B cell (primary cell): Measurements from ENCODE around the gene CAMK2N1. TPM values are rescaled to one million over a fixed set of nuclear protein-coding genes. Genes with fewer than 3 reads are reported as not detected.

Experiments
- ATAC-seq: fragments of 200-7000 bp; cut with Tn5 transposase; one replicate; pipeline ENCODE4 v1.10.0; 2021; ENCODE audit warnings: low read depth, mild to moderate bottlenecking, moderate number of reproducible peaks, moderate library complexity
- CTCF ChIA-PET: fragments of 350-600 bp; sonication (Branson Sonifier 250); formaldehyde crosslinking; loops from one replicate; lab custom pipeline; 2021; ENCODE audit warnings: antibody characterized with exemption, inconsistent platforms; lab: Charles Lee
- POLR2A ChIA-PET: fragments of 350-600 bp; sonication (Branson Sonifier 250); formaldehyde crosslinking; loops from one replicate; lab custom pipeline; 2021; ENCODE audit warnings: antibody characterized with exemption; lab: Charles Lee
- DNase-seq: peaks from one replicate; pipeline ENCODE4 v3.0.0; 2013
- H2AFZ ChIP-seq: 2 replicates; pipeline ENCODE4 v1.6.1; 2012; ENCODE audit warnings: mild to moderate bottlenecking, low read depth, low read length; ENCODE audit not compliant: insufficient read depth, poor library complexity, severe bottlenecking
- H3K27ac ChIP-seq, 2 donors: 1 replicate in 1 of 2; 2 replicates in 1 of 2; pipeline ENCODE4 v1.5.1; 2012 to 2013; ENCODE audit warnings: low read length in 2 of 2, mild to moderate bottlenecking in 2 of 2, moderate library complexity in 1 of 2
- H3K27me3 ChIP-seq, 4 experiments: fragments of 200-600 bp in 1 of 4; sonication (generic) in 1 of 4; replicated peaks in 1 of 4; 1 replicate in 2 of 4; 2 replicates in 2 of 4; pipeline versions ENCODE4 v1.6.1 to v1.7.0; 2013 to 2016; ENCODE audit warnings: low read length in 3 of 4, mild to moderate bottlenecking in 2 of 4, mixed read lengths in 1 of 4, moderate library complexity in 1 of 4; ENCODE audit not compliant: insufficient read depth in 4 of 4, control insufficient read depth in 3 of 4; ENCODE audit errors: control extremely low read depth in 1 of 4
- H3K36me3 ChIP-seq, 2 experiments: replicated peaks in 1 of 2; 1 replicate in 1 of 2; 2 replicates in 1 of 2; pipeline versions ENCODE4 v1.6.1 to v1.7.1; 2013; ENCODE audit warnings: low read length in 1 of 2; ENCODE audit not compliant: insufficient read depth in 2 of 2, control insufficient read depth in 1 of 2; ENCODE audit errors: control extremely low read depth in 1 of 2, extremely low read depth in 1 of 2
- H3K4me1 ChIP-seq, 2 donors: fragments of 200-600 bp in 1 of 2; sonication (generic) in 1 of 2; 1 replicate in 1 of 2; 2 replicates in 1 of 2; pipeline versions ENCODE4 v1.5.1 to v1.6.1; 2013 to 2017; ENCODE audit warnings: low read length in 2 of 2; ENCODE audit not compliant: control insufficient read depth in 2 of 2, insufficient read depth in 2 of 2
- H3K4me2 ChIP-seq: replicated peaks from 2 replicates; pipeline ENCODE3; 2012; ENCODE audit warnings: mild to moderate bottlenecking, low read depth, low read length; ENCODE audit not compliant: poor library complexity, severe bottlenecking
- H3K4me3 ChIP-seq, 5 experiments: fragments of 200-600 bp in 1 of 5; sonication (generic) in 1 of 5; 1 replicate in 3 of 5; 2 replicates in 2 of 5; pipeline versions ENCODE4 v1.5.1 to v1.7.0; 2011 to 2016; ENCODE audit warnings: low read length in 4 of 5, mild to moderate bottlenecking in 4 of 5, low read depth in 2 of 5, control low read depth in 1 of 5, moderate library complexity in 1 of 5; ENCODE audit not compliant: insufficient read depth in 1 of 5; ENCODE audit errors: control extremely low read depth in 1 of 5, extremely low read depth in 1 of 5
- H3K79me2 ChIP-seq: fragments of 200-600 bp; sonication (generic); one replicate; pipeline ENCODE4 v1.6.0; 2016; ENCODE audit warnings: low read length; ENCODE audit not compliant: control insufficient read depth, insufficient read depth
- H3K9ac ChIP-seq: fragments of 200-600 bp; sonication (generic); 2 replicates; pipeline ENCODE4 v1.6.1; 2017; ENCODE audit warnings: mild to moderate bottlenecking, low read length, moderate library complexity
- H3K9me3 ChIP-seq, 3 donors: one replicate each; pipeline versions ENCODE4 v1.6.1 to v1.7.1; 2013; ENCODE audit warnings: low read length in 2 of 3; ENCODE audit not compliant: control insufficient read depth in 2 of 3, insufficient read depth in 1 of 3; ENCODE audit errors: control extremely low read depth in 1 of 3
- H4K20me1 ChIP-seq: 2 replicates; pipeline ENCODE4 v1.6.0; 2012; ENCODE audit warnings: mild to moderate bottlenecking, low read length; ENCODE audit not compliant: insufficient read depth, control insufficient read depth, poor library complexity, severe bottlenecking
- H3K27ac Mint-ChIP-seq: one replicate; pipeline ENCODE4 v1.8.0; 2021; ENCODE audit warnings: mixed read lengths
- H3K27me3 Mint-ChIP-seq: one replicate; pipeline ENCODE4 v1.8.0; 2021; ENCODE audit warnings: mixed read lengths
- H3K4me1 Mint-ChIP-seq: one replicate; pipeline ENCODE4 v1.8.0; 2021; ENCODE audit warnings: mixed read lengths
- H3K4me3 Mint-ChIP-seq: one replicate; pipeline ENCODE4 v1.8.0; 2021; ENCODE audit warnings: mixed read lengths
- H3K9me3 Mint-ChIP-seq: one replicate; pipeline ENCODE4 v1.8.0; 2022; ENCODE audit warnings: mixed read lengths; ENCODE audit not compliant: insufficient read depth
- CTCF ChIP-seq: fragments of 200-600 bp; IDR thresholded peaks from one replicate; pipeline ENCODE4 v1.8.0; 2022; ENCODE audit warnings: antibody characterized with exemption, mild to moderate bottlenecking
- EZH2 ChIP-seq: IDR thresholded peaks from 2 replicates; pipeline ENCODE4 v1.6.1; 2012; ENCODE audit warnings: borderline replicate concordance, low read depth, mild to moderate bottlenecking, moderate library complexity, low read length; ENCODE audit not compliant: insufficient read depth, poor library complexity, severe bottlenecking
- WGBS: methylation state at CpG from one replicate; pipeline ENCODE4 v1.1.5; 2013; ENCODE audit warnings: missing lambda C conversion rate; ENCODE audit not compliant: insufficient coverage; 5-methylcytosine and 5-hydroxymethylcytosine counted together
- intact Hi-C: fragments of 100-400 bp; cut with micrococcal nuclease; formaldehyde crosslinking; loops from one replicate; pipeline ENCODE4 v1.10.0; 2022
- polyA plus RNA-seq: library from polyadenylated mRNA; depleted of rRNA; stranded (reverse); fragments of >200 nt; gene quantifications from 2 replicates; pipeline ENCODE4 v1.2.3, GENCODE V29; 2012
- total RNA-seq, 2 donors: library from RNA; stranded (reverse); fragments of 120-200 nt in 1 of 2; gene quantifications; 1 replicate in 1 of 2; 2 replicates in 1 of 2; pipeline versions ENCODE4 v1.2.3 to v1.2.4, GENCODE V29; 2013 to 2022

CAMK2N1 gene
- total and polyA plus RNA-seq, 2 donors (not counting 1 experiment from before 2014, with no cell fraction given), result 0.49 to 6.0 TPM

- Histone ChIP-seq H2AFZ (no peak overlapping the region), H3K9me3 (peaks cover 0 to 11% (median 0%) of the 10 kb centered on the region in 3 donors), H4K20me1 (no peaks in the 10 kb centered on the region), H3K36me3 (no peaks in the 10 kb centered on the region), H3K27ac (no peak overlapping the region), H3K4me2 (no peak overlapping the region), H3K9ac (no peak overlapping the region), H3K27me3 (peaks cover 0 to 53% (median 16%) of the 10 kb centered on the region in 4 experiments), H3K79me2 (no peaks in the 10 kb centered on the region), H3K4me1 (peaks cover 0 to 3% of the 10 kb centered on the region in 2 donors), H3K4me3 (no peak overlapping the region)
- WGBS, result 31% methylated on average over 21 of the region's 28 CpGs
- H3K27ac Mint-ChIP-seq, result no peak overlapping the region
- ChIA-PET POLR2A (interaction anchor here (0.6 kb wide), 1 partner anchor 238 kb away, joined by 7 read pairs; no protein-coding TSS in a partner anchor), CTCF (interaction anchor here (1.3 kb wide), 1 partner anchor 20 kb away, joined by 3 read pairs; no protein-coding TSS in a partner anchor)
- no peak overlapping the region for H3K4me3 Mint-ChIP-seq
- peaks cover 6% of the 10 kb centered on the region for H3K4me1 Mint-ChIP-seq
- ATAC-seq (no peak), DNase-seq (peak; percentile 44)
- no peak for TF ChIP-seq CTCF
- no peak for TF ChIP-seq EZH2
- H3K9me3 Mint-ChIP-seq, result no peaks in the 10 kb centered on the region
- H3K27me3 Mint-ChIP-seq, result peaks cover 53% of the 10 kb centered on the region
- intact Hi-C loops, result no loop called here
Observed at GRCh38 chr1:20472860-20473711, 12.9 kb downstream of the CAMK2N1 start.

DNA sequence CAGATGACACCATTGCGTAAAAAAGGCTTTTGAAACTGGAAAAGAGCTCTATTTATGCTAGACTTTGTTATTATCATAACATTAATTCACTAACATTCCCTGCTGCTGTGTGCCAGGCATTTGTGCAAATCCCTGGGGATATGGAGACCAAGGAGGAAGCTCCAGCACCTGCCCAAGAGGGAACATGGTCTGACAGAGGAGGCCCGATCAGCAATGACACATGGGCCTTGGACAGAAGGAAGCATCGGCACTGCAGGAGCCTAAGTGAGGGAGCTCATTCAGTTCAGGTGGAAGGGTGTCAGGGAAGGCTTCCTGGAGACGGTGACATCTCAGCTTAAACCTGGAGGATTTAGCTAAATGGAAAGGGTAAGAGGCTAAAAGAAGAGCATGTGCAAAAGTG is 13.9 kb downstream of the CAMK2N1 start:
- DNase-seq, result no peak
- H3K79me2 ChIP-seq, result no peaks in the 10 kb centered on the region
- Mint-ChIP-seq H3K9me3 (no peaks in the 10 kb centered on the region), H3K4me3 (no peak overlapping the region), H3K4me1 (peaks cover 6% of the 10 kb centered on the region), H3K27ac (no peak overlapping the region), H3K27me3 (peaks cover 59% of the 10 kb centered on the region)
- H3K4me2 ChIP-seq, result no peak overlapping the region
- no peak overlapping the region for H3K27ac ChIP-seq
- intact Hi-C loops, result no loop called here
- H3K9ac ChIP-seq, result no peak overlapping the region
- CTCF ChIA-PET, result no interaction called here
- no peak for ATAC-seq
- H3K4me1 ChIP-seq, result peaks cover 0 to 3% of the 10 kb centered on the region in 2 donors
- POLR2A ChIA-PET, result no interaction called here
- no peaks in the 10 kb centered on the region for H4K20me1 ChIP-seq
- H3K9me3 ChIP-seq, result peaks cover 0 to 7% (median 0%) of the 10 kb centered on the region in 3 donors
- H3K36me3 ChIP-seq, result no peaks in the 10 kb centered on the region
- peaks cover 0 to 48% (median 13%) of the 10 kb centered on the region in 4 experiments for H3K27me3 ChIP-seq
- TF ChIP-seq CTCF, result no peak
- TF ChIP-seq EZH2, result no peak
- no peak overlapping the region for H2AFZ ChIP-seq
- no peak overlapping the region for H3K4me3 ChIP-seq
- WGBS, result 90% methylated on average over 3 of the region's 4 CpGs
